DND-41 (cell line): ENCODE measurements around the gene CXCR5.

Source experiments
- EZH2 ChIP-seq: IDR thresholded peaks from 3 replicates; pipeline ENCODE4 v1.6.1; 2012; ENCODE audit warnings: borderline replicate concordance, low read depth, mild to moderate bottlenecking, moderate library complexity, low read length, inconsistent platforms; ENCODE audit not compliant: severe bottlenecking
- TF ChIP-seq, protein P1 (sequence below): IDR thresholded peaks from 2 replicates; pipeline ENCODE4 v1.5.1; 2012; ENCODE audit warnings: borderline replicate concordance, low read length, moderate library complexity, mild to moderate bottlenecking; ENCODE audit not compliant: poor library complexity, severe bottlenecking; ENCODE audit errors: extremely low read depth

DNA sequence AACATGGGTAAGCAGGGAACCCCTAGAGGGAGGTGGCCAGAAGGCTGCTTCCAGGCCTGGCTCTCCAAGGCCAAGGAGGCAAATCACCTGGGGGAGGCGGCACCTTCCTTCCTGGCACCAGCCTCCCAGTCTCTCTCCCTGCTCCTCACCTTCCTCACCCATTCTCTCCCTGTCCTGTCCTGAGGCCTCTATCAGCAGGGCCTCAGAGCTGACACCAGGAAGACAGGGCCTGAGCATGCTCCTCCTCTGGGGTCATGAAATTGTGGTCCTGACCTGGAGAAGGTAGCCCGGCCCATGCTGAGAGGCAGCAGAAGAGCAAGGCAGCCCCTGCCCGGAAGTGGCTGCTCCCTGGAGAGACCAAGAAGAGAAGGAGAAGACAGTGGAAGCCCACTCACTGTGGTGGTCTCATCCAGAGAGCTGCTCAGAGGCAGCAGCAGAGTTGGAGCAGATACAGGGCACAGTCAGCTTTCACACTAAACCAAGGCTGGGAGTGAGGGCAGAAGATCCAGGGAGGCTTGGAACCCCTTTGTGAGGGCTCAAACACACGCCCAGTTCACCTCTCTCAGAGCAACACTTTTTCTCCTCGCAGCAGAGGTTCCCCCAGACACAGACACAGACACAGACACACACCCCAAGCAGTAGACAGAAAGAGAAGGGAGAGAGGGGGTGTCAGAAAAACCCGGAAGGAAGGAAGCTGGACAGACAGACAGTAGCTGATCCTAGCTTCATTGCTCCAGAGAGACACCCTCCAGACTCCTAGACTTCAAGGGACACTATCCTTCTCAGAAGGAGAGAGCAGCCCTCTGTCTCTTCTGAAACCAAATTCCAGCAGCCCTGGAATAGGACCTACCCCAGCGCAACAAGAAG is 40.3 kb downstream of the CXCR5 start:
- TF ChIP-seq, protein P1, sequence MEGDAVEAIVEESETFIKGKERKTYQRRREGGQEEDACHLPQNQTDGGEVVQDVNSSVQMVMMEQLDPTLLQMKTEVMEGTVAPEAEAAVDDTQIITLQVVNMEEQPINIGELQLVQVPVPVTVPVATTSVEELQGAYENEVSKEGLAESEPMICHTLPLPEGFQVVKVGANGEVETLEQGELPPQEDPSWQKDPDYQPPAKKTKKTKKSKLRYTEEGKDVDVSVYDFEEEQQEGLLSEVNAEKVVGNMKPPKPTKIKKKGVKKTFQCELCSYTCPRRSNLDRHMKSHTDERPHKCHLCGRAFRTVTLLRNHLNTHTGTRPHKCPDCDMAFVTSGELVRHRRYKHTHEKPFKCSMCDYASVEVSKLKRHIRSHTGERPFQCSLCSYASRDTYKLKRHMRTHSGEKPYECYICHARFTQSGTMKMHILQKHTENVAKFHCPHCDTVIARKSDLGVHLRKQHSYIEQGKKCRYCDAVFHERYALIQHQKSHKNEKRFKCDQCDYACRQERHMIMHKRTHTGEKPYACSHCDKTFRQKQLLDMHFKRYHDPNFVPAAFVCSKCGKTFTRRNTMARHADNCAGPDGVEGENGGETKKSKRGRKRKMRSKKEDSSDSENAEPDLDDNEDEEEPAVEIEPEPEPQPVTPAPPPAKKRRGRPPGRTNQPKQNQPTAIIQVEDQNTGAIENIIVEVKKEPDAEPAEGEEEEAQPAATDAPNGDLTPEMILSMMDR = no peak
- TF ChIP-seq EZH2 = no peak
